AG04450 (cell line): Measurements from ENCODE around the gene PEX1. TPM values are rescaled to one million over a fixed set of nuclear protein-coding genes. Genes with fewer than 3 reads are reported as not detected.

Source experiments
- CTCF ChIA-PET: fragments of 300-600, 350-600 bp; formaldehyde crosslinking; extraction: SDS; loops from one replicate; lab custom pipeline; 2022; ENCODE audit warnings: antibody characterized with exemption, inconsistent platforms; lab: Charles Lee
- POLR2A ChIA-PET: fragments of 350-600 bp; formaldehyde crosslinking; extraction: SDS; loops from one replicate; lab custom pipeline; 2021; ENCODE audit warnings: antibody characterized with exemption, inconsistent platforms; lab: Yijun Ruan, JAX
- DNase-seq: peaks from one replicate; pipeline ENCODE4 v3.0.0-alpha.2; 2011; ENCODE audit warnings: low read depth, low spot score
- H3K27ac ChIP-seq: one replicate; pipeline ENCODE4 v1.5.1; 2012; ENCODE audit warnings: low read depth, low read length, control low read depth
- H3K27me3 ChIP-seq: one replicate; pipeline ENCODE4 v1.6.0; 2012; ENCODE audit warnings: low read length; ENCODE audit not compliant: control insufficient read depth, insufficient read depth
- H3K4me3 ChIP-seq: 2 replicates; pipeline ENCODE4 v1.5.1; 2011; ENCODE audit warnings: mild to moderate bottlenecking, low read depth, low read length, control low read depth
- H3K9me3 ChIP-seq: 2 replicates; pipeline ENCODE4 v1.5.1; 2012; ENCODE audit warnings: low read length; ENCODE audit not compliant: control insufficient read depth, insufficient read depth
- polyA minus RNA-seq: library from RNA; depleted of rRNA, polyadenylated mRNA; stranded (reverse); fragments of >200 nt; gene quantifications from 2 replicates; pipeline ENCODE4 v1.2.3, GENCODE V29; 2011; rRNA and poly(A)+ RNA removed
- polyA plus RNA-seq: library from polyadenylated mRNA; depleted of rRNA; stranded (reverse); fragments of >200 nt; gene quantifications from 2 replicates; pipeline ENCODE4 v1.2.3, GENCODE V29; 2011; rRNA removed
- TF ChIP-seq, protein P1 (sequence below): IDR thresholded peaks from 2 replicates; pipeline ENCODE4 v1.5.1; 2011; ENCODE audit warnings: low read depth, low read length, control low read depth, inconsistent platforms

PEX1 gene
- 13.8 and 20.9 TPM in 2 replicates for polyA plus RNA-seq
- polyA minus RNA-seq, result 8.0 and 13.7 TPM in 2 replicates

DNA sequence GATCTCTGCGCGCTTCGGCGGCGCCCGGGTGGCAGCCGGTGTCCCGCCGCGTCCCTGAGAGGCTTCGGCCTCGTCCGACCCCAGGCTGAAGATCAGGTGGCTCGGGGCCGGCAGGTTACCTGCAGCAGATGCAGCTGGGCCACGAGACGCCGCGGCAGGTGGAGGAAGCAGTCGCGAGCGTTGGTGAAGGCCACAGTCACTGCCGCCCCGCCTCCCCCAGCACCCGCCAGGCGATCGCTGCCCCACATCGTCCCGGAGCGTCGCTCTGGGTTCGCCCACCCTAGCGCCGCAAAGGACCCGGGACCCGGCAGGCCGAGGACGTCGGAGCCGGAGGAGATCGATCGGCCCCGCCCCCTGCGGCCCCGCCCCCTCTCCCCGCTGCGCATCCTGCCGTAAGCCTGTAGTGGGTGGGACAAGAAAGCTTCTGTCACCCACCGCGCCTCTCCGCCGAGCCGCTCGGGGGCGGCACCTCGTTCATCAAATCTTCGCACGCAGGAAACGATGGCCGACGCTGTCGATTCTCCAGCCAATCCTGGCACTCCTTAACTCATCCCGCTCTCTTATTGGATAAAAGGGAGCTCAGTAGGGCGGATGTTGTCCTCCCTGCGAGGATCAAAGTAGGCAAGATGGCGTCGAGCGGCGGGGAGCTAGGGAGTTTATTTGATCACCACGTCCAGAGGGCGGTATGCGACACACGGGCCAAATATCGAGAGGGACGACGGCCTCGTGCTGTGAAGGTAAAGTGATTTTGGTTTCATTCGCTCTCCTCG is at the start of gene PEX1, which contains the start of gene RBM48:
Gene PEX1 (minus strand): TSS at position 333 of the 770 bp plus-strand sequence. CDS start 85 bp downstream, at position 248.
Gene RBM48 (plus strand): TSS at position 608 of the 770 bp plus-strand sequence. CDS start 19 bp downstream, at position 627.
- Histone ChIP-seq H3K4me3 (peak within 1 kb of the TSS; percentile 94), H3K27me3 (no peaks in the 10 kb centered on the region), H3K27ac (peak within 1 kb of the TSS; percentile 85), H3K9me3 (peaks cover 3% of the 10 kb centered on the region; the same call in 1 of the 2 replicates)
- CTCF ChIA-PET, result interaction anchor here (0.5 to 3.3 kb wide), 27 partner anchors 10 to 520 kb away, joined by 3 to 22 read pairs (median 4); no protein-coding TSS in a partner anchor
- POLR2A ChIA-PET, result interaction anchor here (0.6 to 1.1 kb wide), 7 partner anchors 11 to 114 kb away, joined by 3 to 6 read pairs (median 3); partner anchors contain the start of gene GATAD1
- DNase-seq, result peak; percentile 97
- TF ChIP-seq, protein P1, sequence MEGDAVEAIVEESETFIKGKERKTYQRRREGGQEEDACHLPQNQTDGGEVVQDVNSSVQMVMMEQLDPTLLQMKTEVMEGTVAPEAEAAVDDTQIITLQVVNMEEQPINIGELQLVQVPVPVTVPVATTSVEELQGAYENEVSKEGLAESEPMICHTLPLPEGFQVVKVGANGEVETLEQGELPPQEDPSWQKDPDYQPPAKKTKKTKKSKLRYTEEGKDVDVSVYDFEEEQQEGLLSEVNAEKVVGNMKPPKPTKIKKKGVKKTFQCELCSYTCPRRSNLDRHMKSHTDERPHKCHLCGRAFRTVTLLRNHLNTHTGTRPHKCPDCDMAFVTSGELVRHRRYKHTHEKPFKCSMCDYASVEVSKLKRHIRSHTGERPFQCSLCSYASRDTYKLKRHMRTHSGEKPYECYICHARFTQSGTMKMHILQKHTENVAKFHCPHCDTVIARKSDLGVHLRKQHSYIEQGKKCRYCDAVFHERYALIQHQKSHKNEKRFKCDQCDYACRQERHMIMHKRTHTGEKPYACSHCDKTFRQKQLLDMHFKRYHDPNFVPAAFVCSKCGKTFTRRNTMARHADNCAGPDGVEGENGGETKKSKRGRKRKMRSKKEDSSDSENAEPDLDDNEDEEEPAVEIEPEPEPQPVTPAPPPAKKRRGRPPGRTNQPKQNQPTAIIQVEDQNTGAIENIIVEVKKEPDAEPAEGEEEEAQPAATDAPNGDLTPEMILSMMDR, result peak; percentile 2; the same call in 1 of the 2 replicates

- Histone ChIP-seq H3K27ac (no peak overlapping the region), H3K27me3 (no peaks in the 10 kb centered on the region), H3K4me3 (no peak overlapping the region), H3K9me3 (no peaks in the 10 kb centered on the region)
- no peak for DNase-seq
- CTCF ChIA-PET, result interaction anchor here (0.6 kb wide), 1 partner anchor 130 kb away, joined by 4 read pairs; no protein-coding TSS in a partner anchor
- TF ChIP-seq, protein P1, result no peak
- POLR2A ChIA-PET, result no interaction called here
Measured at GRCh38 chr7:92576296-92576695, 48.0 kb upstream of the PEX1 start.

GRCh38 chr7:92569137-92569536 is 40.8 kb upstream of the PEX1 start:
- Histone ChIP-seq H3K27ac (no peak overlapping the region), H3K9me3 (no peaks in the 10 kb centered on the region), H3K4me3 (no peak overlapping the region), H3K27me3 (no peaks in the 10 kb centered on the region)
- POLR2A ChIA-PET, result no interaction called here
- CTCF ChIA-PET, result interaction anchor here (1.0 to 2.0 kb wide), 2 partner anchors 40 to 41 kb away, joined by 3 to 7 read pairs; partner anchors contain the start of gene RBM48
- TF ChIP-seq, protein P1, result no peak
- no peak for DNase-seq

DNA sequence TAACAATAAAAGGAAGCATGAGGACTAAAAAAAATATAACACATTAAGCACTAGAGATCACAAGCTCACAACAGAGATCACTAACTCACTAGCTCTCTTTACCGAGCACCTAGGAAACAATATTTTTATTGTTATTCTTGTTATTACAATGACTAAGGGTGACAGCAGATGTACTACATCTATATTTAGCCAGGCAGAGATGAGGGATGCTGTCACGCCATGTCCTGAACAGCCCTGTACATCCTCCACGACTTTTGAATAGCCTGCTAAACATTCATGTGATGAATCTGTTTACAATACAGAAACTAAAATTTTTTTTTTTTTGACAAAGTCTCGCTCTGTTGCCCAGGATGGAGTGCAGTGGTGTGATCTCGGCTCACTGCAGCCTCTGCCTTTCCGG is 39.1 kb upstream of the PEX1 start:
- DNase-seq, result no peak
- POLR2A ChIA-PET, result no interaction called here
- no peak overlapping the region for H3K27ac ChIP-seq
- H3K27me3 ChIP-seq, result no peaks in the 10 kb centered on the region
- TF ChIP-seq, protein P1, result no peak
- CTCF ChIA-PET, result interaction anchor here (0.5 to 1.3 kb wide), 2 partner anchors 12 to 39 kb away, joined by 3 read pairs; partner anchors contain the start of genes PEX1 and RBM48
- no peaks in the 10 kb centered on the region for H3K9me3 ChIP-seq
- no peak overlapping the region for H3K4me3 ChIP-seq
